Hepatocyte (in vitro differentiated cells): Measurements from ENCODE around the gene TMEM248.

Experiments
- EZH2 ChIP-seq: fragments of 200-600 bp; sonication (generic); IDR thresholded peaks from 2 replicates; pipeline ENCODE4 v1.6.1; 2016; ENCODE audit warnings: antibody characterized with exemption, mild to moderate bottlenecking, borderline replicate concordance
- EZH2phosphoT487 ChIP-seq: fragments of 200-600 bp; sonication (generic); IDR thresholded peaks from one replicate; pipeline ENCODE4 v1.6.1; 2018; ENCODE audit warnings: antibody characterized with exemption, mild to moderate bottlenecking, low read depth, moderate library complexity; ENCODE audit not compliant: unreplicated experiment, severe bottlenecking
- TF ChIP-seq, protein P1 (sequence below): fragments of 200-600 bp; sonication (generic); IDR thresholded peaks from 2 replicates; pipeline ENCODE4 v1.5.1; 2016; ENCODE audit warnings: antibody characterized with exemption, mild to moderate bottlenecking; ENCODE audit not compliant: poor library complexity

GRCh38 chr7:66910789-66911188, 10.2 kb upstream of the TMEM248 start:
- TF ChIP-seq, protein P1, sequence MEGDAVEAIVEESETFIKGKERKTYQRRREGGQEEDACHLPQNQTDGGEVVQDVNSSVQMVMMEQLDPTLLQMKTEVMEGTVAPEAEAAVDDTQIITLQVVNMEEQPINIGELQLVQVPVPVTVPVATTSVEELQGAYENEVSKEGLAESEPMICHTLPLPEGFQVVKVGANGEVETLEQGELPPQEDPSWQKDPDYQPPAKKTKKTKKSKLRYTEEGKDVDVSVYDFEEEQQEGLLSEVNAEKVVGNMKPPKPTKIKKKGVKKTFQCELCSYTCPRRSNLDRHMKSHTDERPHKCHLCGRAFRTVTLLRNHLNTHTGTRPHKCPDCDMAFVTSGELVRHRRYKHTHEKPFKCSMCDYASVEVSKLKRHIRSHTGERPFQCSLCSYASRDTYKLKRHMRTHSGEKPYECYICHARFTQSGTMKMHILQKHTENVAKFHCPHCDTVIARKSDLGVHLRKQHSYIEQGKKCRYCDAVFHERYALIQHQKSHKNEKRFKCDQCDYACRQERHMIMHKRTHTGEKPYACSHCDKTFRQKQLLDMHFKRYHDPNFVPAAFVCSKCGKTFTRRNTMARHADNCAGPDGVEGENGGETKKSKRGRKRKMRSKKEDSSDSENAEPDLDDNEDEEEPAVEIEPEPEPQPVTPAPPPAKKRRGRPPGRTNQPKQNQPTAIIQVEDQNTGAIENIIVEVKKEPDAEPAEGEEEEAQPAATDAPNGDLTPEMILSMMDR = no peak
- no peak for TF ChIP-seq EZH2
- TF ChIP-seq EZH2phosphoT487 = no peak
